DND-41 (cell line): Measurements from ENCODE around the gene KLHL2.
A peak's percentile ranks its signal among the peaks of the same experiment; 100 is the strongest.
"Not testable (repeated sequence)": the region's sequence is repeated elsewhere in the genome, so short reads cannot be mapped to it uniquely, and the experiment has no call there.

Source experiments
- ATAC-seq: fragments of 200-7000 bp; cut with Tn5 transposase; 3 replicates; pipeline ENCODE4 v1.9.1; 2021; ENCODE audit warnings: low read depth; ENCODE audit not compliant: insufficient read depth
- DNase-seq: peaks from one replicate; pipeline ENCODE4 v3.0.0-alpha.2; 2020
- H2AFZ ChIP-seq: 2 replicates; pipeline ENCODE4 v1.6.0; 2012; ENCODE audit warnings: low read depth, low read length
- H3K27ac ChIP-seq: 2 replicates; pipeline ENCODE4 v1.5.1; 2012; ENCODE audit warnings: low read length, inconsistent platforms
- H3K27me3 ChIP-seq: fragments of 200-600 bp; sonication (generic); 2 replicates; pipeline ENCODE4 v1.6.0; 2012; ENCODE audit warnings: low read length, mild to moderate bottlenecking, inconsistent platforms; ENCODE audit not compliant: insufficient read depth, poor library complexity
- H3K36me3 ChIP-seq: 2 replicates; pipeline ENCODE4 v1.5.1; 2012; ENCODE audit warnings: low read length, inconsistent platforms; ENCODE audit not compliant: insufficient read depth
- H3K4me1 ChIP-seq: 2 replicates; pipeline ENCODE4 v1.5.1; 2012; ENCODE audit warnings: mild to moderate bottlenecking, low read length; ENCODE audit not compliant: insufficient read depth
- H3K4me2 ChIP-seq: 2 replicates; pipeline ENCODE4 v1.6.0; 2012; ENCODE audit warnings: mild to moderate bottlenecking, moderate library complexity, low read length, inconsistent platforms; ENCODE audit not compliant: insufficient read depth
- H3K4me3 ChIP-seq, 2 experiments: fragments of 200-600 bp in 1 of 2; shearing (Covaris generic) in 1 of 2; 2 replicates each; pipeline ENCODE4 v1.5.1; 2012 to 2016; ENCODE audit warnings: inconsistent platforms in 2 of 2, low read length in 2 of 2, mild to moderate bottlenecking in 2 of 2, low read depth in 1 of 2, moderate library complexity in 1 of 2
- H3K79me2 ChIP-seq: 2 replicates; pipeline ENCODE4 v1.6.0; 2012; ENCODE audit warnings: low read length, inconsistent platforms; ENCODE audit not compliant: insufficient read depth
- H3K9ac ChIP-seq: 2 replicates; pipeline ENCODE4 v1.6.0; 2012; ENCODE audit warnings: low read depth, mild to moderate bottlenecking, inconsistent platforms, low read length, moderate library complexity
- H3K9me3 ChIP-seq: 2 replicates; pipeline ENCODE4 v1.5.1; 2012; ENCODE audit warnings: low read length, moderate library complexity, mild to moderate bottlenecking, inconsistent platforms; ENCODE audit not compliant: insufficient read depth, severe bottlenecking
- H4K20me1 ChIP-seq: 2 replicates; pipeline ENCODE4 v1.6.0; 2012; ENCODE audit warnings: low read length; ENCODE audit not compliant: insufficient read depth
- CTCF ChIP-seq: IDR thresholded peaks from 2 replicates; pipeline ENCODE4 v1.5.1; 2012; ENCODE audit warnings: borderline replicate concordance, low read length, moderate library complexity, mild to moderate bottlenecking; ENCODE audit not compliant: poor library complexity, severe bottlenecking; ENCODE audit errors: extremely low read depth
- EZH2 ChIP-seq: IDR thresholded peaks from 3 replicates; pipeline ENCODE4 v1.6.1; 2012; ENCODE audit warnings: borderline replicate concordance, low read depth, mild to moderate bottlenecking, moderate library complexity, low read length, inconsistent platforms; ENCODE audit not compliant: severe bottlenecking

The KLHL2 gene

DNA sequence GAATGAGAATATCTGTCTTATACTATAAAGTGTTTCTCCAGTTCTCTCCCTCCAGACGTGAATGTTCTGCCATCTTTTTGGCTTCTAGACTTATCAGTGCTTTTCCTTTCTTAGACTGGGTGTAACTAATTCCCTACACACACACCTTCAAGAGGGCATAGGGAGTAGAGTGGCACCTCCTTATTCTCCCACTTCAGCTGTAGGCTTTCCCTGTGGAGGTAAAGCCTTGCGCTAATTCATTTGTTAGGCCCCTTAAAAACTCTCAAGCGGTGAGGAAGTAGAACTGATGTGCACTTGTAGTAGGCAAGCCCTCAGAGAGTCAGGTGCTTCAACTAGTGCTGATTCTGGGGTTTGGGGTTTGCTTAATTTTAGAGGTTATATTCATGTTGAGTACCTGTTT, 10.0 kb downstream of the KLHL2 start:
- Histone ChIP-seq H3K4me3 (no peak overlapping the region), H3K27me3 (no peaks in the 10 kb centered on the region), H3K9me3 (no peaks in the 10 kb centered on the region), H4K20me1 (no peaks in the 10 kb centered on the region), H3K4me1 (peaks cover 4% of the 10 kb centered on the region), H3K79me2 (peaks cover 11% of the 10 kb centered on the region; the same call in 1 of the 2 replicates), H3K4me2 (no peak overlapping the region), H3K27ac (no peak overlapping the region), H2AFZ (no peak overlapping the region), H3K9ac (no peak overlapping the region), H3K36me3 (peaks cover 4% of the 10 kb centered on the region; the same call in 1 of the 2 replicates)
- TF ChIP-seq EZH2, result no peak
- TF ChIP-seq CTCF, result no peak
- DNase-seq (no peak), ATAC-seq (no peak)

DNA sequence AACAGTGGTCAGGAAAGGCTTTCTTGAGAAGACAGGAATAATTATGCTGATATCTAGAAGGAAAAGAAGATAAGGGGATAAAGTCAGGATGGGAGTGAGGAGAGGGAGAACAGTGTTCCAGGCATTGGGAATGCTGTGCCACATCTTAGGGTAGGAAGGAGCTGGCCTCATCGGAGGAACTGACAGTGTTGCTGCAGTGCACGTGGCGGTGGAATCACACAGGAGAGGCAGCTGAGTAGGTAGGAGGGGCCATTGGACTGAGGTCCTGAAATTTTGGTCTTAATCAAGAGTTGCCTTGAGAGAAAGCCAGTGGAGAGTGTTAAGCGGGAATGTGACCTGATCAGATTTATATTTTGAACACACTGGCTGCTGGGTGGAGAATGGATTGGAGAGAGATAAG, 13.9 kb downstream of the KLHL2 start:
- peaks cover 13% of the 10 kb centered on the region for H3K4me1 ChIP-seq
- not testable (repeated sequence) for H3K36me3 ChIP-seq, DNase-seq, H3K4me3 ChIP-seq, H3K9ac ChIP-seq, H3K4me2 ChIP-seq, H3K9me3 ChIP-seq, H2AFZ ChIP-seq, H4K20me1 ChIP-seq, H3K27ac ChIP-seq, H3K79me2 ChIP-seq, ATAC-seq, H3K27me3 ChIP-seq

- H3K9me3 ChIP-seq, H3K4me3 ChIP-seq, DNase-seq, H3K27me3 ChIP-seq, H3K79me2 ChIP-seq, H3K9ac ChIP-seq, H4K20me1 ChIP-seq, H3K36me3 ChIP-seq, H3K4me2 ChIP-seq, H2AFZ ChIP-seq: not testable (repeated sequence)
- peak; percentile 39 for ATAC-seq
- Histone ChIP-seq H3K27ac (peak overlapping the region; percentile 40), H3K4me1 (peaks cover 13% of the 10 kb centered on the region)
These were observed 14.8 kb downstream of the KLHL2 start for GRCh38 chr4:165221993-165222650.

- Histone ChIP-seq H3K9ac (no peak overlapping the region), H3K4me3 (no peak overlapping the region), H2AFZ (no peak overlapping the region), H3K4me2 (no peak overlapping the region), H3K27ac (peak overlapping the region; percentile 40; the same call in 1 of the 2 replicates), H3K9me3 (no peaks in the 10 kb centered on the region), H3K4me1 (peaks cover 13% of the 10 kb centered on the region), H3K36me3 (peaks cover 4% of the 10 kb centered on the region; the same call in 1 of the 2 replicates), H3K27me3 (no peaks in the 10 kb centered on the region), H3K79me2 (no peaks in the 10 kb centered on the region), H4K20me1 (no peaks in the 10 kb centered on the region)
- peak; percentile 90 for ATAC-seq
- DNase-seq, result peak; percentile 45
- TF ChIP-seq CTCF, result no peak
- TF ChIP-seq EZH2, result no peak
These were observed 15.3 kb downstream of the KLHL2 start for GRCh38 chr4:165222651-165222994.

DNA sequence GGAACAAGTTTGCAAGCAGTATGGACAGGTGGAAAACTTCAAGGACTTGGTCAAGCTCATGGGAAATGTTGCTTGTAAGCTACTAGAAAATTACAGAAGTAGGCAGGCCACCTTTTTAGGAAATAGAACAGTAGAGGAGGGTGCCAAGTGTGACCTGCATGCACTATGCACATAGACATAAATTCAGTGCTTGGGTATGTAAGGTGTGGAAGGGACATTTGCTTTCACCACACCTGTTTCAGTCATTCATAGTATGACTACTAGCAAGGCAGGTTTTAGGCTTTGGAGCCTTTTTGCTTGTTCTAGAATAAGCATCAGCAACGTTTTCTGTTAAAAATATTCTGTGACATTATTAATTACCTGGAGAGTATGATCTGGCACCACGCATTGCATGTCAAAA, 20.0 kb downstream of the KLHL2 start:
- not testable (repeated sequence) for H3K36me3 ChIP-seq, H3K4me2 ChIP-seq, DNase-seq, H3K27me3 ChIP-seq, H3K9me3 ChIP-seq, ATAC-seq, H3K79me2 ChIP-seq, H2AFZ ChIP-seq, H3K27ac ChIP-seq, H3K4me1 ChIP-seq, H4K20me1 ChIP-seq, H3K4me3 ChIP-seq, H3K9ac ChIP-seq

- not testable (repeated sequence) for H2AFZ ChIP-seq, DNase-seq, H3K4me3 ChIP-seq, H3K27me3 ChIP-seq, H3K27ac ChIP-seq, ATAC-seq, H3K9me3 ChIP-seq, H4K20me1 ChIP-seq, H3K4me2 ChIP-seq, H3K36me3 ChIP-seq, H3K79me2 ChIP-seq, H3K4me1 ChIP-seq, H3K9ac ChIP-seq
These were observed 22.3 kb downstream of the KLHL2 start for GRCh38 chr4:165229490-165230200.
